Activated naive CD4-positive, alpha-beta T cell treated with anti-CD3 and anti-CD28 coated beads for 36 hours (primary cell): ENCODE results near the gene OR2AT4. TPM values are rescaled to one million over a fixed set of nuclear protein-coding genes. Genes with fewer than 3 reads are reported as not detected.
"Not testable (repeated sequence)": the region's sequence is repeated elsewhere in the genome, so short reads cannot be mapped to it uniquely, and the experiment has no call there.

Source experiments
- CTCF ChIA-PET: fragments of 350-600 bp; sonication (Branson Sonifier 250); formaldehyde crosslinking; loops from one replicate; lab custom pipeline; 2021; ENCODE audit warnings: antibody characterized with exemption; lab: Charles Lee
- DNase-seq: peaks from one replicate; pipeline ENCODE4 v3.0.0-alpha.2; 2020
- H3K27ac Mint-ChIP-seq: one replicate; pipeline ENCODE4 v1.8.0; 2021; ENCODE audit warnings: mild to moderate bottlenecking, mixed read lengths
- H3K27me3 Mint-ChIP-seq: one replicate; pipeline ENCODE4 v1.8.0; 2021; ENCODE audit warnings: low read depth, mixed read lengths
- H3K36me3 Mint-ChIP-seq: one replicate; pipeline ENCODE4 v1.8.0; 2021; ENCODE audit warnings: low read depth, mixed read lengths
- H3K4me1 Mint-ChIP-seq: one replicate; pipeline ENCODE4 v1.8.0; 2021; ENCODE audit warnings: low read depth, mixed read lengths
- H3K4me3 Mint-ChIP-seq: one replicate; pipeline ENCODE4 v1.8.0; 2021; ENCODE audit warnings: mild to moderate bottlenecking, moderate library complexity, mixed read lengths
- H3K9me3 Mint-ChIP-seq: one replicate; pipeline ENCODE4 v1.8.0; 2021; ENCODE audit warnings: mixed read lengths
- intact Hi-C: fragments of 100-400 bp; cut with micrococcal nuclease; formaldehyde crosslinking; loops from one replicate; pipeline ENCODE4 v1.15.1; 2023
- total RNA-seq, 2 experiments: library from RNA; stranded (reverse); gene quantifications; one replicate each; pipeline ENCODE4 v1.2.3, GENCODE V29; 2021

OR2AT4 gene
- total RNA-seq, 2 experiments from 2014 or later: not detected

- Mint-ChIP-seq H3K4me1 (no peaks in the 10 kb centered on the region), H3K36me3 (peaks cover 6% of the 10 kb centered on the region), H3K9me3 (peaks cover 14% of the 10 kb centered on the region), H3K4me3 (no peak overlapping the region), H3K27me3 (no peaks in the 10 kb centered on the region), H3K27ac (no peak overlapping the region)
- CTCF ChIA-PET: no interaction called here
- no peak for DNase-seq
- intact Hi-C loops: no loop called here
Measured at GRCh38 chr11:75052457-75052856, 44.2 kb downstream of the OR2AT4 start.

- CTCF ChIA-PET: no interaction called here
- H3K36me3 Mint-ChIP-seq: peaks cover 6% of the 10 kb centered on the region
Measured at GRCh38 chr11:75051043-75051442, 45.6 kb downstream of the OR2AT4 start.

DNA sequence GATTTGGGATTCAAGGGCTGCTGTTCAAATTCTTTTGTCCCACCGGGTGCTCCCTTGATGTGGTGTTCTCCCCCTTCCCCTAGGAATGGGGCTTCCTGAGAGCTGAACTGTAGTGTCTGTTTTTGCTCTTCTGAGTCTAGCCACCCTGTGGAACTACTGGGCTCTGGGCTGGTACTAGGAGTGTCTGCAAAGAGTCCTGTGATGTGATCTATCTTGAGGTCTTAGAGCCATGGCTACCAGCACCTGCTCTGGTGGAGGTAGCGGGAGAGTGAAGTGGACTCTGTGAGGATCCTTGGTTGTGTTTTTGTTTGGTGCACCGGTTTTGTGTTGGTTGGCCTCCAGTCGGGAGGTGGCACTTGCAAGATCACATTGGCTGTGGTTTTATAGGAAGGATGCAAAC lies 46.2 kb downstream of the OR2AT4 start:
- Mint-ChIP-seq H3K27me3 (no peaks in the 10 kb centered on the region), H3K36me3 (peaks cover 6% of the 10 kb centered on the region), H3K4me1 (no peaks in the 10 kb centered on the region), H3K27ac (no peak overlapping the region), H3K9me3 (peaks cover 14% of the 10 kb centered on the region), H3K4me3 (no peak overlapping the region)
- no peak for DNase-seq
- intact Hi-C loops: no loop called here
- CTCF ChIA-PET: no interaction called here

More at GRCh38 chr11:75051043-75051442, 45.6 kb downstream of the OR2AT4 start:
- H3K4me3 Mint-ChIP-seq: no peak overlapping the region
- peaks cover 14% of the 10 kb centered on the region for H3K9me3 Mint-ChIP-seq
- intact Hi-C loops: no loop called here
- H3K27me3 Mint-ChIP-seq: no peaks in the 10 kb centered on the region
- H3K4me1 Mint-ChIP-seq: no peaks in the 10 kb centered on the region
- H3K27ac Mint-ChIP-seq: no peak overlapping the region
- DNase-seq: no peak

DNA sequence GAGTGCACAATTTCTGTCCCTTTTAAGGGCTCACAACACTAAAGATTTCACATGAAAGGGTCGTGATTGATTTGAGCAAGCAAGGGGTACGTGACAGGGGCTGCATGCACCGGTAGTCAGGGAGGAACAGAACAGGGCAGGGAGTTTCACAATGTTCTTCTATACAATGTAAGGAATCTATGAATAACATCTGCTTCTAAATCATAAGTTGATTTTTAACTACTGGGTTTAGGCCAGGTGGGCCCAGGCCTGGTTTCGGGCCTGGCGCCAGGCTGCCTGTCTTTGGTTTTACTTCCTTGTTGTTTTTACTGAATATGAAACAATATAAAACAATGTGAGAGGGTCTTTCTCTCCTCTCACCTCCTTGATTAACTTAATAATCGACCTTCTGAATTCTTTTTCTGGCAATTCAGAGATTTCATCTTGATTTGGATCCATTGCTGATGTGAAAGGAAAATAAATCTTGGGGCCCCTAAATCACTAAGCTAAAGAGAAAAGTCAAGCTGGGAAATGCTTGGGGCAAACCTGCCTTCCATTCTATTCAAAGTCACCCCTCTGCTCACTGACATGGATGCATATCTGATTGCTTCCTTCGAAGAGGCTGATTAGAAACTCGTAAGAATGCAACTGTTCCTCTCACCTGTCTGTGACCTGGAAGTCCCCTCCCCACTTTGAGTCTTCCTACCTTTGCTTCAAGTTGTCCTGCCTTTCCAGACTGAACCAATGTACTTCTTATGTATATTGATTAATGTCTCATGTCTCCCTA lies 47.0 kb downstream of the OR2AT4 start:
- H3K27ac Mint-ChIP-seq, intact Hi-C loops, H3K4me3 Mint-ChIP-seq, H3K36me3 Mint-ChIP-seq, DNase-seq, H3K4me1 Mint-ChIP-seq, H3K27me3 Mint-ChIP-seq, CTCF ChIA-PET: not testable (repeated sequence)
- H3K9me3 Mint-ChIP-seq: peaks cover 14% of the 10 kb centered on the region

DNA sequence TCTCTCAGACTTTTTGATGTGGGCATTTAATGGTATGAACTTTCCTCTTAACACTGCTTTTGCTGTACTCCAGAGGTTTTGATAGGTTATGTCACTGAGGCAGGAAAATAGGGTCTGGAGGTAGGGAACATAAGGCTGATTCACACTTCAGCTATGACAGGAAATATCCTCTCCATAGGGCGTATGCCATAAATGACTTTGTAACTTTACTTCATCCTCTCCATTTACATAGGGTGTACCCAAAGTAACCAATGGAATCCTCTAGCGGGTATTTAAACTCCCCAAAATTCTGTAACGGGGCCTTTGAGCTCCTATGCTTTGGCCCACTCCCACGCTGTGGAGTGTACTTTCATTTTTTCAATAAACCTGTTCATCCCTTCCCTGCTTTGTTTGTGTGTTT lies 49.5 kb downstream of the OR2AT4 start:
- Mint-ChIP-seq H3K9me3 (no peaks in the 10 kb centered on the region), H3K27me3 (no peaks in the 10 kb centered on the region), H3K4me1 (no peaks in the 10 kb centered on the region), H3K27ac (no peak overlapping the region), H3K36me3 (no peaks in the 10 kb centered on the region), H3K4me3 (no peak overlapping the region)
- CTCF ChIA-PET: interaction anchor here (1.0 kb wide), 1 partner anchor 17 kb away, joined by 3 read pairs; no protein-coding TSS in a partner anchor
- intact Hi-C loops: no loop called here
- DNase-seq: no peak

DNA sequence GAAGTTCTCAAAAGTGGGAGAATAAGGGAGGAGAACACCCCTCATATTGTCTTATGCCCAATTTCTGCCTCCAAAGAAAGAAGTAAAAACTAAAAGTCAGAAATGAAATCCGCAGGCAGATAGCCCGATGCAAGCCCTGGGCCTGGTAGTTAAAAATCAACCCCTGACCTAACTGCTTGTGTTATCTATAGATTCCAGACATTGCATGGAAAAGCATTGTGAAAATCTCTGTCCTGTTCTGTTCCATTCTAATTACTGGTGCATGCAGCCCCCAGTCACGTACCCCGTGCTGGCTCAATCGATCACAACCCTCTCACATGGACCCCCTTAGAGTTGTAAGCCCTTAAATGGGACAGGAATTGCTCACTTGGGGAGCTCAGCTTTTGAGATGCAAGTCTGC lies 50.0 kb downstream of the OR2AT4 start:
- DNase-seq, H3K4me3 Mint-ChIP-seq, H3K9me3 Mint-ChIP-seq, H3K27me3 Mint-ChIP-seq, H3K27ac Mint-ChIP-seq, H3K4me1 Mint-ChIP-seq, intact Hi-C loops, H3K36me3 Mint-ChIP-seq: not testable (repeated sequence)
- CTCF ChIA-PET: interaction anchor here (1.0 kb wide), 1 partner anchor 16 kb away, joined by 3 read pairs; no protein-coding TSS in a partner anchor

DNA sequence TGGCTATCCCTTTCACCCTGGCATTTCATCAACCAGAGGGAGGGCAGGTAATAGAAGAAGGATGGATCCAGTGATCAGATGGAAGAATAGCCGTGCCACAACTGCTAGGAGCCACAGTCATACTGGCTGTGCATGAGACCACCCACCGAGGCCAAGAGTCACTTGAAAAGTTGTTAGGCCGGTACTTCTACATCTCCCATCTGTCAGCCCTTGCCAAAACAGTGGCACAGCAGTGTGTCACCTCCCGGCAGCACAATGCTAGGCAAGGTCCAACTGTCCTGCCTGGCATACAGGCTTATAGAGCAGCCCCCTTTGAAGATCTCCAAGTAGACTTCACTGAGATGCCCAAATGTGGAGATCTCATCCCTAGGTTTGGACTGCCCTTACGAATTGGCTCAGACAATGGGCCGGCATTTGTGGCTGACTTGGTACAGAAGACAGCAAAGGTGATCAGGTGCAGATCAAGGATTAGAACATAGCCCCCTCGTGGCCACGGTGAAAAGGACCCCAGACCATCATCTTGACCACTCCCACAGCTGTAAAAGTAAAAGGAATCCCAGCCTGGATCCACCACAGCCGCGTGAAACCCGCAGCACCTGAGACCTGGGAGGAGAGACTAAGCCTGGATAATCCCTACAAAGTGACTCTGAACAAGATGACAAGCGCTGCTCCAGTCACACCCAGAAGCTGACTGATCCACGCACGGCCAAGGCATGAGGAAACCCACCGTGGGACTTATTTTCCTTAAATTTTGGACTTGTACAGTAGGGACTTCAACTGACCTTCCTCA lies 52.1 kb downstream of the OR2AT4 start:
- H3K4me1 Mint-ChIP-seq, DNase-seq, CTCF ChIA-PET, H3K9me3 Mint-ChIP-seq, H3K27ac Mint-ChIP-seq, intact Hi-C loops, H3K27me3 Mint-ChIP-seq, H3K36me3 Mint-ChIP-seq, H3K4me3 Mint-ChIP-seq: not testable (repeated sequence)

- H3K27me3 Mint-ChIP-seq, CTCF ChIA-PET, H3K27ac Mint-ChIP-seq, H3K36me3 Mint-ChIP-seq, intact Hi-C loops, H3K4me1 Mint-ChIP-seq, H3K9me3 Mint-ChIP-seq, H3K4me3 Mint-ChIP-seq, DNase-seq: not testable (repeated sequence)
Measured at GRCh38 chr11:75041821-75042220, 54.9 kb downstream of the OR2AT4 start.

DNA sequence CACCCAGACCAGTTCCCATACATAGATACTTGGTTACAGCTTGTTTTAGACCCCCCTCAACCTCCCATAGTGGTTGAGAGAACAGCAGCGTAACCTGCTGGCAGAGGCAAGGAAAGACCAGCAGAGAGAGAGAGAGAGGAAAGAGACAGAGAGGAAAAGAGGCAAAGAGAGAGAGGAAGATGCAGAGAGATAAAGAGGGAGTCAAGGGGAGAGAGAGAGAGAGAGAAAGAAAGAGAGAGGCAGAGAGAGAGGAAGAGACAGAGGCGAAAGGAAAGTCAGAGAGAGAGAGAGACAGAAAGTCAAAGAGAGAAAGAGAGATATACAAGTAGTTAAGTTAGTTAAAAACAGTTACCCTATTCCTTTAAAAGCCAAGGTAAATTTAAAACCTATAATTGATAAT lies 55.4 kb downstream of the OR2AT4 start:
- no peak for DNase-seq
- intact Hi-C loops: no loop called here
- Mint-ChIP-seq H3K36me3 (no peaks in the 10 kb centered on the region), H3K27me3 (peaks cover 3% of the 10 kb centered on the region), H3K4me3 (no peak overlapping the region), H3K4me1 (no peaks in the 10 kb centered on the region), H3K9me3 (peaks cover 2% of the 10 kb centered on the region), H3K27ac (no peak overlapping the region)
- CTCF ChIA-PET: no interaction called here

- no peaks in the 10 kb centered on the region for H3K4me1 Mint-ChIP-seq
- H3K36me3 Mint-ChIP-seq: no peaks in the 10 kb centered on the region
Measured at GRCh38 chr11:75040167-75040770, 56.4 kb downstream of the OR2AT4 start.

GRCh38 chr11:75035911-75036565 lies 60.6 kb downstream of the OR2AT4 start:
- DNase-seq: no peak
- no peaks in the 10 kb centered on the region for H3K27me3 Mint-ChIP-seq
- CTCF ChIA-PET: interaction anchor here (0.6 to 2.7 kb wide), 3 partner anchors 105 to 129 kb away, joined by 3 to 9 read pairs (median 4); no protein-coding TSS in a partner anchor
- H3K36me3 Mint-ChIP-seq: no peaks in the 10 kb centered on the region
- no peaks in the 10 kb centered on the region for H3K4me1 Mint-ChIP-seq
- peaks cover 2% of the 10 kb centered on the region for H3K9me3 Mint-ChIP-seq
- intact Hi-C loops: no loop called here
- H3K27ac Mint-ChIP-seq: no peak overlapping the region
- no peak overlapping the region for H3K4me3 Mint-ChIP-seq

More at GRCh38 chr11:75040167-75040770, 56.4 kb downstream of the OR2AT4 start:
- CTCF ChIA-PET: no interaction called here
- intact Hi-C loops: no loop called here
- no peak for DNase-seq
- no peak overlapping the region for H3K4me3 Mint-ChIP-seq
- peaks cover 2% of the 10 kb centered on the region for H3K9me3 Mint-ChIP-seq
- peaks cover 3% of the 10 kb centered on the region for H3K27me3 Mint-ChIP-seq
- H3K27ac Mint-ChIP-seq: no peak overlapping the region

DNA sequence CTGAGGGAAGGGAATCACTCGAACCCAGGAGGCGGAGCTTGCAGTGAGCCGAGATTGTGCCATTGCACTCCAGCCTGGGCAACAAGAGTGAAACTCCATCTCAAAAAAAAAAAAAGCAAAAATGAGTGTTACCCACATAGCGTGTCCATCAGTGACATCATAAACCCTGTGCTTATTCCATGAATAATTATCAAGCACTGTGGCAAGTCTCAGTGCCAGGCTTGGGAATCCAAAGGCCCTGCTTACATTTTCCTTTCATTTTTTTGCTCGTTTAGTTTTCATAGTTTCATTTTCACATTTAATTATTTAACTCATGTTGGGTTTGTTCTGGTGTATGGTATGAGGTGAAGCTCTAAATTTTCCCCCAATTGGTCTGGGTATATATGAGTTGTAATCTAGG lies 61.4 kb downstream of the OR2AT4 start:
- intact Hi-C loops: no loop called here
- H3K27ac Mint-ChIP-seq: no peak overlapping the region
- CTCF ChIA-PET: interaction anchor here (0.8 to 2.7 kb wide), 3 partner anchors 13 to 106 kb away, joined by 3 to 9 read pairs (median 3); no protein-coding TSS in a partner anchor

More for the DNA sequence above, 61.4 kb downstream of the OR2AT4 start:
- no peaks in the 10 kb centered on the region for H3K27me3 Mint-ChIP-seq
- no peaks in the 10 kb centered on the region for H3K36me3 Mint-ChIP-seq
- no peaks in the 10 kb centered on the region for H3K4me1 Mint-ChIP-seq
- no peaks in the 10 kb centered on the region for H3K9me3 Mint-ChIP-seq
- H3K4me3 Mint-ChIP-seq: no peak overlapping the region
- no peak for DNase-seq
